CD14-positive monocyte (primary cell): ENCODE measurements around the gene JCHAIN. TPM values are rescaled to one million over a fixed set of nuclear protein-coding genes. Genes with fewer than 3 reads are reported as not detected.

ENCODE experiments used
- DNase-seq, 3 donors: peaks; one replicate each; pipeline ENCODE4 v3.0.0-alpha.2; 2011 to 2022
- H2AFZ ChIP-seq: 2 replicates; pipeline ENCODE4 v1.6.0; 2012; ENCODE audit warnings: mild to moderate bottlenecking, low read depth, low read length, inconsistent platforms; ENCODE audit not compliant: insufficient read depth, poor library complexity, severe bottlenecking
- H3K27ac ChIP-seq, 2 donors: 1 replicate in 1 of 2; 2 replicates in 1 of 2; pipeline ENCODE4 v1.5.1; 2012 to 2013; ENCODE audit warnings: low read length in 2 of 2, control low read depth in 1 of 2, inconsistent platforms in 1 of 2, low read depth in 1 of 2, mild to moderate bottlenecking in 1 of 2
- H3K27me3 ChIP-seq, 2 donors: one replicate each; pipeline versions ENCODE4 v1.6.0 to v1.6.1; 2011 to 2013; ENCODE audit warnings: low read length in 2 of 2; ENCODE audit not compliant: control insufficient read depth in 2 of 2, insufficient read depth in 2 of 2
- H3K36me3 ChIP-seq, 2 donors: replicated peaks in 1 of 2; 1 replicate in 1 of 2; 2 replicates in 1 of 2; pipeline versions ENCODE4 v1.5.1 to v1.6.1; 2012 to 2013; ENCODE audit warnings: low read length in 2 of 2, control low read depth in 1 of 2, inconsistent platforms in 1 of 2, mild to moderate bottlenecking in 1 of 2; ENCODE audit not compliant: insufficient read depth in 2 of 2, control insufficient read depth in 1 of 2
- H3K4me1 ChIP-seq, 2 donors: 1 replicate in 1 of 2; 2 replicates in 1 of 2; pipeline versions ENCODE4 v1.5.1 to v1.6.1; 2012 to 2013; ENCODE audit warnings: low read length in 2 of 2, control low read depth in 1 of 2, inconsistent platforms in 1 of 2, mild to moderate bottlenecking in 1 of 2, moderate library complexity in 1 of 2; ENCODE audit not compliant: insufficient read depth in 2 of 2, control insufficient read depth in 1 of 2
- H3K4me2 ChIP-seq: replicated peaks from 2 replicates; pipeline ENCODE3; 2012; ENCODE audit warnings: low read length, moderate library complexity, mild to moderate bottlenecking; ENCODE audit not compliant: poor library complexity, severe bottlenecking; ENCODE audit errors: extremely low read depth
- H3K4me3 ChIP-seq, 3 experiments: fragments of 200-600 bp in 1 of 3; sonication (generic) in 1 of 3; replicated peaks in 1 of 3; 1 replicate in 2 of 3; 2 replicates in 1 of 3; pipeline ENCODE4 v1.5.1; 2011 to 2013; ENCODE audit warnings: low read length in 3 of 3, mild to moderate bottlenecking in 3 of 3, control low read depth in 2 of 3, low read depth in 2 of 3, inconsistent platforms in 1 of 3, moderate library complexity in 1 of 3
- H3K79me2 ChIP-seq: 2 replicates; pipeline ENCODE4 v1.6.0; 2012; ENCODE audit warnings: mild to moderate bottlenecking, control low read depth, inconsistent platforms, low read length, moderate library complexity; ENCODE audit not compliant: insufficient read depth
- H3K9ac ChIP-seq: 2 replicates; pipeline ENCODE4 v1.6.0; 2017; ENCODE audit warnings: low read length, mild to moderate bottlenecking; ENCODE audit not compliant: insufficient read depth, poor library complexity, severe bottlenecking
- H3K9me3 ChIP-seq, 2 donors: replicated peaks in 1 of 2; 1 replicate in 1 of 2; 2 replicates in 1 of 2; pipeline versions ENCODE4 v1.5.1 to v1.6.1; 2012 to 2013; ENCODE audit warnings: low read length in 2 of 2, control low read depth in 1 of 2; ENCODE audit not compliant: control insufficient read depth in 1 of 2, insufficient read depth in 1 of 2
- H4K20me1 ChIP-seq: 2 replicates; pipeline ENCODE4 v1.6.0; 2012; ENCODE audit warnings: mild to moderate bottlenecking, low read length, control low read depth, moderate library complexity; ENCODE audit not compliant: insufficient read depth
- H3K27ac Mint-ChIP-seq, 7 donors: one replicate each; pipeline ENCODE4 v1.8.0; 2020; ENCODE audit warnings: mild to moderate bottlenecking in 7 of 7, mixed read lengths in 7 of 7, moderate library complexity in 6 of 7, inconsistent platforms in 2 of 7
- H3K27me3 Mint-ChIP-seq, 3 donors: one replicate each; pipeline ENCODE4 v1.8.0; 2021 to 2022; ENCODE audit warnings: low read depth in 3 of 3, mild to moderate bottlenecking in 3 of 3, mixed read lengths in 3 of 3, moderate library complexity in 3 of 3, inconsistent platforms in 1 of 3
- H3K36me3 Mint-ChIP-seq, 2 donors: one replicate each; pipeline ENCODE4 v1.8.0; 2020; ENCODE audit warnings: mixed read lengths in 2 of 2, inconsistent platforms in 1 of 2, mild to moderate bottlenecking in 1 of 2
- H3K4me1 Mint-ChIP-seq: one replicate; pipeline ENCODE4 v1.8.0; 2020; ENCODE audit warnings: mild to moderate bottlenecking, mixed read lengths
- H3K4me3 Mint-ChIP-seq, 2 donors: one replicate each; pipeline ENCODE4 v1.8.0; 2020; ENCODE audit warnings: mild to moderate bottlenecking in 2 of 2, mixed read lengths in 2 of 2, moderate library complexity in 1 of 2
- H3K9me3 Mint-ChIP-seq, 7 donors: one replicate each; pipeline ENCODE4 v1.8.0; 2020 to 2022; ENCODE audit warnings: mixed read lengths in 7 of 7, mild to moderate bottlenecking in 6 of 7, moderate library complexity in 6 of 7, inconsistent platforms in 2 of 7
- CTCF ChIP-seq: fragments of 200-600 bp; IDR thresholded peaks from one replicate; pipeline ENCODE4 v1.8.0; 2022; ENCODE audit warnings: antibody characterized with exemption, mild to moderate bottlenecking
- WGBS: methylation state at CpG from one replicate; pipeline ENCODE4 v1.1.5; 2013; ENCODE audit warnings: missing lambda C conversion rate; ENCODE audit not compliant: insufficient coverage; 5-methylcytosine and 5-hydroxymethylcytosine counted together
- intact Hi-C, 2 donors: fragments of 100-400 bp; cut with micrococcal nuclease; formaldehyde crosslinking; loops; one replicate each; pipeline versions ENCODE4 v1.15.0 to v1.15.1; 2023
- polyA plus RNA-seq, 3 donors: library from polyadenylated mRNA; depleted of rRNA in 1 of 3; unstranded in 2 of 3; stranded (reverse) in 1 of 3; fragments of 300-500 nt in 2 of 3; fragments of >200 nt in 1 of 3; fragmentation: Illumina TruSeq in 2 of 3; gene quantifications; 1 replicate in 2 of 3; 2 replicates in 1 of 3; pipeline ENCODE4 v1.2.3, GENCODE V29; 2012 to 2021

The JCHAIN gene
- polyA plus RNA-seq, 3 donors, result 0.41 to 6.0 (median 1.9) TPM

- Mint-ChIP-seq H3K4me3 (no peak overlapping the region), H3K4me1 (peaks cover 13% of the 10 kb centered on the region), H3K27ac (peak overlapping the region in 1 of 7 donors; percentile 23), H3K27me3 (peaks cover 1 to 4% (median 3%) of the 10 kb centered on the region in 3 donors), H3K36me3 (no peaks in the 10 kb centered on the region), H3K9me3 (peaks cover 0 to 7% (median 4%) of the 10 kb centered on the region in 7 donors)
- DNase-seq, result no peak
- Histone ChIP-seq H3K27ac (no peak overlapping the region), H3K36me3 (no peaks in the 10 kb centered on the region), H3K4me1 (peaks cover 4 to 5% of the 10 kb centered on the region in 2 donors), H3K4me2 (no peak overlapping the region), H3K27me3 (no peaks in the 10 kb centered on the region), H4K20me1 (no peaks in the 10 kb centered on the region), H2AFZ (no peak overlapping the region), H3K9me3 (no peaks in the 10 kb centered on the region), H3K9ac (no peak overlapping the region), H3K4me3 (no peak overlapping the region), H3K79me2 (no peaks in the 10 kb centered on the region)
- TF ChIP-seq CTCF, result no peak
- intact Hi-C loops, result no loop called here
- 100% methylated on average over 1 of the region's 3 CpGs for WGBS
Observed at GRCh38 chr4:70614184-70614555, 52.1 kb downstream of the JCHAIN start.

- Mint-ChIP-seq H3K4me1 (peaks cover 13% of the 10 kb centered on the region), H3K4me3 (no peak overlapping the region), H3K27me3 (peaks cover 1 to 4% (median 3%) of the 10 kb centered on the region in 3 donors), H3K27ac (no peak overlapping the region), H3K9me3 (peaks cover 0 to 3% (median under 1%) of the 10 kb centered on the region in 7 donors), H3K36me3 (no peaks in the 10 kb centered on the region)
- Histone ChIP-seq H3K27me3 (no peaks in the 10 kb centered on the region), H3K9me3 (no peaks in the 10 kb centered on the region), H3K79me2 (no peaks in the 10 kb centered on the region), H3K36me3 (no peaks in the 10 kb centered on the region), H3K4me2 (no peak overlapping the region), H3K4me1 (peaks cover 4 to 5% of the 10 kb centered on the region in 2 donors), H4K20me1 (no peaks in the 10 kb centered on the region), H3K4me3 (no peak overlapping the region), H3K27ac (no peak overlapping the region), H3K9ac (no peak overlapping the region), H2AFZ (no peak overlapping the region)
- 80% methylated on average over 1 of the region's 9 CpGs for WGBS
- no peak for TF ChIP-seq CTCF
- no peak for DNase-seq
- intact Hi-C loops, result no loop called here
Observed at GRCh38 chr4:70613306-70614183, 52.8 kb downstream of the JCHAIN start.
